GM19351 (cell line): ENCODE measurements around the gene DNAJC5.

Source experiments
- ATAC-seq: cut with Tn5 transposase; IDR thresholded peaks from one replicate; pipeline ENCODE4 v1.9.1; 2021; ENCODE audit warnings: mild to moderate bottlenecking, moderate library complexity; ENCODE audit not compliant: unreplicated experiment

Gene DNAJC5

GRCh38 chr20:63939061-63939935 is 44.4 kb downstream of the DNAJC5 start:
- ATAC-seq = no peak

GRCh38 chr20:63940071-63940471 is 45.1 kb downstream of the DNAJC5 start:
- no peak for ATAC-seq

GRCh38 chr20:63940472-63941266 is 45.7 kb downstream of the DNAJC5 start:
- no peak for ATAC-seq

GRCh38 chr20:63941282-63942081 is 46.6 kb downstream of the DNAJC5 start:
- no peak for ATAC-seq

- ATAC-seq = no peak
Measured at GRCh38 chr20:63942250-63942951, 47.5 kb downstream of the DNAJC5 start.

- ATAC-seq = no peak
Measured at GRCh38 chr20:63942969-63943807, 48.3 kb downstream of the DNAJC5 start.

GRCh38 chr20:63943808-63944077 is 48.8 kb downstream of the DNAJC5 start:
- ATAC-seq = no peak

GRCh38 chr20:63944078-63944941 is 49.4 kb downstream of the DNAJC5 start:
- no peak for ATAC-seq

GRCh38 chr20:63945031-63945658 is 50.2 kb downstream of the DNAJC5 start:
- no peak for ATAC-seq

- ATAC-seq = no peak
Measured at GRCh38 chr20:63945921-63946920, 51.3 kb downstream of the DNAJC5 start.

- no peak for ATAC-seq
Measured at GRCh38 chr20:63946986-63947637, 52.2 kb downstream of the DNAJC5 start.

- ATAC-seq = no peak
Measured at GRCh38 chr20:63947638-63948456, 52.9 kb downstream of the DNAJC5 start.

- no peak for ATAC-seq
Measured at GRCh38 chr20:63950701-63951397, 55.9 kb downstream of the DNAJC5 start.

GRCh38 chr20:63951398-63952209 is 56.7 kb downstream of the DNAJC5 start:
- no peak for ATAC-seq

GRCh38 chr20:63952210-63952535 is 57.2 kb downstream of the DNAJC5 start:
- ATAC-seq = no peak
